ENCODE results near the gene DNAL4. TPM values are rescaled to one million over a fixed set of nuclear protein-coding genes. Genes with fewer than 3 reads are reported as not detected.

The DNAL4 gene
- total and polyA plus RNA-seq, 10 of the 15 experiments (the other 5 are each of a cell fraction or from before 2014, with no cell fraction given) = 0.35 to 8.5 (median 6.3) TPM; not detected in 1

GRCh38 chr22:38755155-38755910 is 38.6 kb downstream of the DNAL4 start:
- WGBS (ENCODE audit: insufficient coverage, insufficient replicate concordance, low lambda C conversion rate, missing lambda C conversion rate) = under 1% methylated on average over 52 of the region's 74 CpGs
- Histone ChIP-seq H3K4me2 (ENCODE audit: control insufficient read depth, insufficient read depth) (peak overlapping the region; percentile 90), H3K36me3 (ENCODE audit: control insufficient read depth in 2 of 2, insufficient read depth in 2 of 2, low read length in 1 of 2) (peaks cover 5 to 12% of the 10 kb centered on the region in 2 experiments), H3K27ac (ENCODE audit: control insufficient read depth, insufficient read depth) (peak overlapping the region; percentile 90), H3K9me3 (replicated peaks; ENCODE audit: control insufficient read depth, insufficient read depth, low read length) (no peaks in the 10 kb centered on the region), H3K27me3 (replicated peaks in 1 of 2; ENCODE audit: control insufficient read depth in 2 of 2, insufficient read depth in 2 of 2, low read length in 1 of 2) (no peaks in the 10 kb centered on the region), H3K4me3 (peak overlapping the region; percentile 91), H3K4me1 (ENCODE audit: control insufficient read depth, insufficient read depth, low read length) (peaks cover 43% of the 10 kb centered on the region), H4K20me1 (ENCODE audit: control insufficient read depth, insufficient read depth) (no peaks in the 10 kb centered on the region), H3K79me2 (ENCODE audit: control insufficient read depth, insufficient read depth, low read length) (peaks cover 58% of the 10 kb centered on the region), H2AFZ (ENCODE audit: control insufficient read depth, low read depth, low read length) (peak overlapping the region; percentile 37; the same call in 1 of the 2 replicates), H3K9ac (ENCODE audit: control insufficient read depth, insufficient read depth, low read length) (peak overlapping the region; percentile 82)
- FAIRE-seq (no peak), DNase-seq (ENCODE audit: low read depth, low spot score) (no peak), ATAC-seq (peak; percentile 35)
- RAD21 ChIA-PET (ENCODE audit: unreplicated experiment) = interaction anchor here (2.0 kb wide), 1 partner anchor 14 kb away, joined by 5 read pairs; no protein-coding TSS in a partner anchor
- intact Hi-C loops (cut with micrococcal nuclease; ENCODE audit: unreplicated experiment) = loop anchor here (10.0 kb wide), 1 partner anchor 911 kb away; the partner anchor contains the start of genes ANKRD54 and EIF3L
- in situ Hi-C loops (cut with MboI) = no loop called here
- POLR2A ChIA-PET = interaction anchor here (1.0 to 5.1 kb wide), 6 partner anchors 8 to 63 kb away, joined by 3 to 27 read pairs (median 7); partner anchors contain the start of gene GTPBP1
- no TSS peak for BruUV-seq (replicated peaks)
- CTCF ChIA-PET = interaction anchor here (1.3 to 7.5 kb wide), 3 partner anchors 11 to 13 kb away, joined by 5 to 42 read pairs (median 6); no protein-coding TSS in a partner anchor
- SMC1A ChIA-PET (ENCODE audit: uncharacterized antibody, unreplicated experiment) = interaction anchor here (0.7 kb wide), 1 partner anchor 49 kb away, joined by 3 read pairs; no protein-coding TSS in a partner anchor
- no peak for TF ChIP-seq BRCA1 (IDR thresholded peaks at IDR 0.05; ENCODE audit: low read depth, low read length)
- 0 out of 2 replicates have a peak, but pooled peaks have one; percentile 13 for TF ChIP-seq MTA2 (IDR thresholded peaks at IDR 0.05; ENCODE audit: low read depth)
- TF ChIP-seq IKZF1 (conservative IDR thresholded peaks at IDR 0.05) = peak; percentile 76
- 0 out of 2 replicates have a peak, but pooled peaks have one; percentile 31 for TF ChIP-seq ZNF687 (IDR thresholded peaks at IDR 0.05)
- peak; percentile 95 for TF ChIP-seq SMARCA5 (IDR thresholded peaks at IDR 0.05)
- no peak for TF ChIP-seq BMI1 (IDR thresholded peaks at IDR 0.05; ENCODE audit: borderline replicate concordance)
- TF ChIP-seq ZBTB4 (CRISPR knock-in tag; IDR thresholded peaks at IDR 0.05) = no peak
- TF ChIP-seq PKNOX1 (IDR thresholded peaks at IDR 0.05) = peak; percentile 33; the same call in 1 of the 2 replicates
- TF ChIP-seq MLLT1 (IDR thresholded peaks at IDR 0.05) = peak; percentile 68; the same call in 1 of the 2 replicates
- TF ChIP-seq NR2C2 (IDR thresholded peaks at IDR 0.05; ENCODE audit: borderline replicate concordance, control insufficient read depth, insufficient read length, low read depth) = no peak
- peak; percentile 15; the same call in 1 of the 2 replicates for TF ChIP-seq NR2C1 (IDR thresholded peaks at IDR 0.05)
- no peak for TF ChIP-seq RAD21 (IDR thresholded peaks at IDR 0.05; ENCODE audit: insufficient read depth, low read depth, low read length)
